Smooth muscle cell of the coronary artery (primary cell): ENCODE results near the gene OR8J3. TPM values are rescaled to one million over a fixed set of nuclear protein-coding genes. Genes with fewer than 3 reads are reported as not detected.

ENCODE experiments used
- total RNA-seq: library from RNA; depleted of rRNA; stranded (reverse); fragments of >200 nt; gene quantifications from 2 replicates; pipeline ENCODE4 v1.2.3, GENCODE V29; 2014; ENCODE audit warnings: low replicate concordance

OR8J3 gene, protein sequence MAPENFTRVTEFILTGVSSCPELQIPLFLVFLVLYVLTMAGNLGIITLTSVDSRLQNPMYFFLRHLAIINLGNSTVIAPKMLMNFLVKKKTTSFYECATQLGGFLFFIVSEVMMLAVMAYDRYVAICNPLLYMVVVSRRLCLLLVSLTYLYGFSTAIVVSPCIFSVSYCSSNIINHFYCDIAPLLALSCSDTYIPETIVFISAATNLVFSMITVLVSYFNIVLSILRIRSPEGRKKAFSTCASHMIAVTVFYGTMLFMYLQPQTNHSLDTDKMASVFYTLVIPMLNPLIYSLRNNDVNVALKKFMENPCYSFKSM
- not detected in 2 replicates for total RNA-seq

DNA sequence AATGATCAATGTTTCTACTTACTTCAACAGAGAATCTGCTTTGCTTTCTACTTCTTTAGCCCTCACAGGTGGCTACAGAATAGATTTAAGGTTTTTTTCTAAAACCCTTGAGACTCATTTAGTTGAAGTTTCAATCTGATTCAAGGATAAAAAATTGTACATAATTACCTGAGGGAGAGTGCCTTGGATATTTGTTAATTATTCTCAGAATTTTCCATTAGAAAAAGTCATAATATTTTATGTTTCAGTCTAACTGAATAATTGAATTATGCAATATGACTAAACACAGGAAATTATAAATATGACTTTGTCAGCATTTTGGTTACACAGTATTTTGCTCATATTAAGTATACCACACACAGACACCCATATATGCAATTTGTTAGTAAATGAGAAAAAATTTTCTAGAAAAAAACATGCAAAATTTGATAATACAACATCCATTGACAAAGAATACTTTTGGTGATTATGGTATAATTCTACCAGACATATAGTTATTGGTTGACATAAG, at the start of gene OR8J3:
OR8J3 (minus strand) TSS at position 51 of the 511 bp plus-strand sequence. CDS start 2,483 bp downstream, outside the sequence.

DNA sequence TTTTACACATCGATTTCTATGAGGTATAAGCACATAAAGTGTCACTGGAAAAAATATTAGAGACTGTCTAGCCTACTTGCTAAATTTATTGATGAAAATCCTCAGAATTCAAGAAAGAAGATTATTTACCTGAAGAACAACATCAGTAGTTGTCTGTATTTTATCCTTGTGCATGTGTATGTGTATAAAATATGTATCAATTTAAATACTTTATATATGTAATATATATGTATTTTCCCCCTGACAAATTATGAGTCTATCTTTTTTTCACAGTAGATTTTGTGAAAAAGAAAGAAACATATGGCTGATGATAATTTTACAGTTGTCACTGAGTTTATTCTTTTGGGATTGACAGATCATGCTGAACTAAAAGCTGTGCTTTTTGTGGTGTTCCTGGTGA, 36.3 kb upstream of the OR8J3 start, which contains the start of gene OR5J2:
OR5J2 (plus strand) TSS at position 301 of the 400 bp plus-strand sequence; CDS start at position 301, 0 bp downstream.

DNA sequence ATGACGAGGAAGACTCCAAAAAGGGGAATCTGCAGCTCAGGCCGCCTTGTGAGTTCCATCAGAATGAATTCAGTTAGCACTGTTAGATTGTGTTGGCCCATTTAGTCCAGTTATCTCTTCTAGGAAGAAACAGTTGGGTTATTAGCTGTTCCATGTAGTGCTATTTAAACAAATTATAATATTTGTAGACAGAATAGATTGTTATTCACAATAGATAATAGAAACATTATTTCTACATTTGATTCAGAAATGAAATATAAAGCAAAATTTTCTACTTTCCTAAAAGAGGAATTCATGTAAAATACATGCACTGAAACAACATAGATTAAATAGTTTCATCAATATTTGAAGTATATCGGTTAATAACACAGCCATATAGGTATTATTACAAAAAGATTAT, 20.2 kb upstream of the OR8J3 start, which contains the start of gene OR8K5:
OR8K5 (minus strand) TSS at position 101 of the 400 bp plus-strand sequence; CDS start at position 101, 0 bp downstream.

DNA sequence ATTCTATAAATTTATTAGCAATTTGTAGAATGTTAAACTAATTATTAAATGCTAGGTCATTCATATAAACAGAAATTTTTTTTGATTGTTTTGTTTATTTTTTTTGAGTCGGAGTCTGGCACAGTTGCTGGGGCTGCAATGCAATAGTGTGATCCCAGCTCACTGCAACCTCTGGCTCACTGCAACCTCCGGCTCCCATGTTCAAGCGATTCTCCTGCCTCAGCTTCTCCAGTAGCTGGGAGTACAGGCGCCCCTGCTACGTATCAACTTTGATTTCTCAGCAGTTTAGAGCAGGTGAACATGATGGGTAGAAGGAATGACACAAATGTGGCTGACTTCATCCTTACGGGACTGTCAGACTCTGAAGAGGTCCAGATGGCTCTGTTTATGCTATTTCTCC, 17.9 kb downstream of the OR8J3 start, which contains the start of gene OR8H3:
OR8H3 (plus strand) TSS at position 301 of the 400 bp plus-strand sequence; CDS start at position 301, 0 bp downstream.

DNA sequence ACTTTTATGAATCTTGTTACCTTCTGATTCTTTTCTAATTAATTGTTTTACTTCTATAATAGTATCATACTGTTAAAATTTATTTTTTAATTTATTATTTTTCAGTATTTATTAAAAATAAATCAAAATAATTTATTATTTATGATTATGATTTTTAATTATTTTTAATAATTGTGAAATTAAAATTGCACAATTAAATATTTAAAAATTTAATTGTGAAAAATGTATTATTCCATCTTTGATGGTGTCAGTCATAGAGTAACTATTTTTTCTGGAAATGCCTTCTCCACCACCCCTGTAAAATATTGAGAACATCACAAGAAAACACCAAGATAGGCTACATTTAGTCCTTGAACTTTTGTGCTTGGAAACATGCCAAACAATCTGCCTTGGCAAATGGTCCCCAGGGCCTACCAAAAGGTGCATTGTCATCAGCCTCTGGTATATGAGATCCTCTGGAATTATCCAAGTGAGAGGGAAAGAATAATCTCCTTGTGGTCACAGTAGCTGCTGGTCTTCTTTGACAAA, 36.7 kb downstream of the OR8J3 start, which contains the start of gene OR8H2:
OR8H2 (plus strand) TSS at position 478 of the 528 bp plus-strand sequence. CDS start 1,356 bp downstream, outside the sequence.

DNA sequence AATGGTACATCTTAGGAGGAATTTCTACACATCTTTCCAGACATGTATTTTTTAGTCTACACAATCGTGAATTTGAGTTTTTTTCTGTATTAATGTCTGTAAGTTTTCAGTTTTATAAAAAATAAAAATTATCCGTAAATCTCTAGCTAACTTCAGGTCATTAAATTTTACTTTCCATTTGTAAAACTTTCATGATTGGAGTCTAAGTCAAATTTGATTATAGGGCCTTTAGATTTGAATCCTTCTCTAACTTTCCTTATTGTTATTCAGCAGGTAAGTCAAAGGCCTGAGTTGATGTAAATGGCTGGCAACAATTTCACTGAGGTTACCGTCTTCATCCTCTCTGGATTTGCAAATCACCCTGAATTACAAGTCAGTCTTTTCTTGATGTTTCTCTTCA, 47.0 kb downstream of the OR8J3 start, which contains the start of gene OR8I2:
OR8I2 (plus strand) TSS at position 301 of the 400 bp plus-strand sequence; CDS start at position 301, 0 bp downstream.

Other genes starting within 250 kb of the OR8J3 start
- gene OR5W2, start 225.6 kb downstream of the OR8J3 start, total RNA-seq = not detected in 2 replicates
- gene OR5I1, start 203.8 kb downstream of the OR8J3 start, total RNA-seq = not detected in 2 replicates
- not detected in 2 replicates for gene OR10AG1, start 170.3 kb downstream of the OR8J3 start, total RNA-seq
- not detected in 2 replicates for gene OR5F1, start 145.6 kb downstream of the OR8J3 start, total RNA-seq
- gene OR5AS1, start 112.5 kb downstream of the OR8J3 start, total RNA-seq = not detected in 2 replicates
- gene OR8I2, start 46.9 kb downstream of the OR8J3 start, total RNA-seq = not detected in 2 replicates
- not detected in 2 replicates for gene OR8H2, start 36.5 kb downstream of the OR8J3 start, total RNA-seq
- not detected in 2 replicates for gene OR8H3, start 17.8 kb downstream of the OR8J3 start, total RNA-seq
- not detected in 2 replicates for gene OR8K5, start 20.1 kb upstream of the OR8J3 start, total RNA-seq
- gene OR5J2, start 36.4 kb upstream of the OR8J3 start, total RNA-seq = not detected in 2 replicates
- gene OR5T2, start 94.1 kb upstream of the OR8J3 start, total RNA-seq = not detected in 2 replicates
- gene OR5T3, start 112.1 kb upstream of the OR8J3 start, total RNA-seq = not detected in 2 replicates
- not detected in 2 replicates for gene OR5T1, start 134.0 kb upstream of the OR8J3 start, total RNA-seq
- not detected in 2 replicates for gene OR8H1, start 152.1 kb upstream of the OR8J3 start, total RNA-seq
- gene OR8K3, start 174.9 kb upstream of the OR8J3 start, total RNA-seq = not detected in 2 replicates
- gene OR8K1, start 205.8 kb upstream of the OR8J3 start, total RNA-seq = not detected in 2 replicates
- gene OR8J1, start 214.1 kb upstream of the OR8J3 start, total RNA-seq = not detected in 2 replicates
- gene OR8U1, start 235.4 kb upstream of the OR8J3 start, total RNA-seq = not detected in 2 replicates